ENCODE results near the gene COL8A1.

The COL8A1 gene

GRCh38 chr3:99699841-99700240 is 61.4 kb downstream of the COL8A1 start:
- H3K9ac ChIP-seq (ENCODE audit: low read depth, low read length), result no peak overlapping the region
- H3K4me1 ChIP-seq (ENCODE audit: control insufficient read depth, insufficient read depth, low read length), result no peaks in the 10 kb centered on the region
- no peaks in the 10 kb centered on the region for H3K36me3 ChIP-seq (ENCODE audit: control insufficient read depth, insufficient read depth, low read length)
- no peaks in the 10 kb centered on the region for H3K9me3 ChIP-seq (ENCODE audit: control insufficient read depth, insufficient read depth, low read length)
- H3K4me3 ChIP-seq (ENCODE audit: low read depth, low read length), result no peak overlapping the region
- no peaks in the 10 kb centered on the region for H3K27me3 ChIP-seq (ENCODE audit: control insufficient read depth, insufficient read depth, low read length)

GRCh38 chr3:99700631-99701268 is 62.4 kb downstream of the COL8A1 start:
- Histone ChIP-seq H3K27me3 (ENCODE audit: control insufficient read depth, insufficient read depth, low read length) (no peaks in the 10 kb centered on the region), H3K4me1 (ENCODE audit: control insufficient read depth, insufficient read depth, low read length) (no peaks in the 10 kb centered on the region), H3K9ac (ENCODE audit: low read depth, low read length) (no peak overlapping the region), H3K9me3 (ENCODE audit: control insufficient read depth, insufficient read depth, low read length) (no peaks in the 10 kb centered on the region), H3K36me3 (ENCODE audit: control insufficient read depth, insufficient read depth, low read length) (no peaks in the 10 kb centered on the region), H3K4me3 (ENCODE audit: low read depth, low read length) (no peak overlapping the region)

DNA sequence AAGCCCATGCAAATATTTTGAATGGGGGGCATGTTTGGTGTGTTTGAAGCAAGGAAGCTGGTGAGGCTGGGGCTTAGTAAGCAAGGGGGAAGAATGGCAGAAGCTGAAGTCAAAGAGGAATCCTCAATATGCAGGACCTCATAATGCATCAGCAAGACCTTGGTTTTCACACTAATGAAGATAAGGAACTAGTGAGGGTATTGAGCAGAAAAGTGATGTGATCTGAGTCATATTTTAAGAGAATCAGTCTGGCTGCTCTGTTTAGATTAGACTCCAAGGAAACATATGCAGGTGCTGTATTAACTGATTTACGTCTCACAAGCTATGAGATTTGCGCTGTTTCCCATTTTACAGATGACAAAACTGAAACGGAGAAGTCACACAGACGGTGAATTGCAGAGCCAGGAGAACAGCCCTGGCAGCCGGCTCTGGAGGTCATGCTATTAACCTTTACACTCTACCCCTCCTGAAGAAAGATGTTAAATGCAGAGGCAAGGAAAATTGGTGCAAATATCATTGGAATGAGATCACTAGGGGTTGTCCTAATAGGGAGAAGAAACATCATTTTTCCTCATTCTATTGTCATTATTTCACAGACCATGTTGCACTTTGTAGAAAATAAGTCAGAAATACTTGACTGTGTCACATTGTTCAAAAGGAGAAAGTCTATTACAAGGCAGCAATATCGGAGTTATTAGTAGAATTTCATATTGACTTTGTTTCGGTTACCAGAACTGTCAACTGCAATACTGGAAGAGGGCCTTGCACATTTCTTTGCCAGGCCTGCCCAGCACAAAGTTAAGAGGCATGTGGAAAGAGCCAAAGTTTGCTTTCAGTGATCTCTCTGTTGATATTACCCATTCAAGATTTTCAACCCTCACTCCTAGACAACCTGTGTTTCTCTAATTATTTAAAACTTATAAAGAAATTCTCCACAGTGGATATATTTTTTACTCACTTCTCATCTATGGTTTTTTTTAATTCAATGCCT is 64.9 kb downstream of the COL8A1 start:
- Histone ChIP-seq H3K4me3 (ENCODE audit: low read depth, low read length) (no peak overlapping the region), H3K9me3 (ENCODE audit: control insufficient read depth, insufficient read depth, low read length) (no peaks in the 10 kb centered on the region), H3K4me1 (ENCODE audit: control insufficient read depth, insufficient read depth, low read length) (no peaks in the 10 kb centered on the region), H3K27me3 (ENCODE audit: control insufficient read depth, insufficient read depth, low read length) (no peaks in the 10 kb centered on the region), H3K9ac (ENCODE audit: low read depth, low read length) (no peak overlapping the region), H3K36me3 (ENCODE audit: control insufficient read depth, insufficient read depth, low read length) (no peaks in the 10 kb centered on the region)

- Histone ChIP-seq H3K9me3 (ENCODE audit: control insufficient read depth, insufficient read depth, low read length) (no peaks in the 10 kb centered on the region), H3K9ac (ENCODE audit: low read depth, low read length) (no peak overlapping the region), H3K4me1 (ENCODE audit: control insufficient read depth, insufficient read depth, low read length) (no peaks in the 10 kb centered on the region), H3K27me3 (ENCODE audit: control insufficient read depth, insufficient read depth, low read length) (no peaks in the 10 kb centered on the region), H3K36me3 (ENCODE audit: control insufficient read depth, insufficient read depth, low read length) (no peaks in the 10 kb centered on the region), H3K4me3 (ENCODE audit: low read depth, low read length) (no peak overlapping the region)
Observed at GRCh38 chr3:99704417-99704816, 66.0 kb downstream of the COL8A1 start.

DNA sequence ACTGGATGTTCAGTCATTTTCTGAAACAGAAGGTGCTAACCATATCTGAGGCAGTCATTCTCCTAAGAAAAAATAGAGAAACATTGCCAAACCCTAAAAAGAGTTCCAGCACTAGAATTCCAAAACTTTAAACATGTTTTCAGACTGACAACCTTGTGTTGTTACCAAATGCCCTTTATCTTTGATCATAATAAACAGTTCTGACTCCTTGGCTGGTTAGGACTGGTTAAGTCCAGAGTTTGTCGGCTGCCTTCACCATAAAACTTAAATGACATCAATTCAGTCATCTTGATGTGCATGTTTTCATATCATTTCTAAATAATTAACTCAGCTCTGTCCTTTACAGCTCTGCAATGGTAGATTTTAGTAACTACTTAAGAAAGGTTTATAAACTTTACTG is 68.0 kb downstream of the COL8A1 start:
- Histone ChIP-seq H3K9me3 (ENCODE audit: control insufficient read depth, insufficient read depth, low read length) (no peaks in the 10 kb centered on the region), H3K36me3 (ENCODE audit: control insufficient read depth, insufficient read depth, low read length) (no peaks in the 10 kb centered on the region), H3K9ac (ENCODE audit: low read depth, low read length) (no peak overlapping the region), H3K4me3 (ENCODE audit: low read depth, low read length) (no peak overlapping the region), H3K27me3 (ENCODE audit: control insufficient read depth, insufficient read depth, low read length) (no peaks in the 10 kb centered on the region), H3K4me1 (ENCODE audit: control insufficient read depth, insufficient read depth, low read length) (no peaks in the 10 kb centered on the region)

DNA sequence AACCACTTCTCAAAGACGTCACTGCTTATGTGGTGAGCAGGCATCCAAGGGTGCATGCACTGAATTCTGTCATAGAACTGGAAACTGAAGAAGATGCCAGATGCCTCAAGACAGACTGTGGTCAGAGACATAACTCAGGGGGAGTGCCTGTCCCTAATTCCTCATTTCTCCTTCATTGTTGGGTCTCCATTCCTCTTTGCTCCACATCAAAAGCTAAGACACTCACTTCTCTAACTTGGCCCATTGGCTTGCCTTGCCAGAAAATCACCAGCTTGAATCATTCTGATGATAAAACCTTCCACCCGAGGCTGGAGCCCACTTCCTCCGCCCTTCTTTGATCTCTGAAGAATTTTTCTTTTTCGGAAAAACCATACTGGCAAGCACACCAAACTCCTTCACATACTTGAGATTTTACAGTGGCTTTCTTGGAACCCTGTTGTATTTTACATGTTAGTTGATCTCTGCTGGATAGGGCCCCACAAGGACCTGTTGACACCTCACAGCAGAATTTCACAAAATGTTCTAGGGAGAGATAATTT is 69.9 kb downstream of the COL8A1 start:
- H3K27me3 ChIP-seq (ENCODE audit: control insufficient read depth, insufficient read depth, low read length), result no peaks in the 10 kb centered on the region
- no peaks in the 10 kb centered on the region for H3K36me3 ChIP-seq (ENCODE audit: control insufficient read depth, insufficient read depth, low read length)
- H3K4me3 ChIP-seq (ENCODE audit: low read depth, low read length), result no peak overlapping the region
- H3K4me1 ChIP-seq (ENCODE audit: control insufficient read depth, insufficient read depth, low read length), result no peaks in the 10 kb centered on the region
- H3K9me3 ChIP-seq (ENCODE audit: control insufficient read depth, insufficient read depth, low read length), result no peaks in the 10 kb centered on the region
- H3K9ac ChIP-seq (ENCODE audit: low read depth, low read length), result no peak overlapping the region

- H3K27me3 ChIP-seq (ENCODE audit: control insufficient read depth, insufficient read depth, low read length), result no peaks in the 10 kb centered on the region
- H3K9me3 ChIP-seq (ENCODE audit: control insufficient read depth, insufficient read depth, low read length), result no peaks in the 10 kb centered on the region
- no peak overlapping the region for H3K4me3 ChIP-seq (ENCODE audit: low read depth, low read length)
- H3K36me3 ChIP-seq (ENCODE audit: control insufficient read depth, insufficient read depth, low read length), result no peaks in the 10 kb centered on the region
- no peaks in the 10 kb centered on the region for H3K4me1 ChIP-seq (ENCODE audit: control insufficient read depth, insufficient read depth, low read length)
- H3K9ac ChIP-seq (ENCODE audit: low read depth, low read length), result no peak overlapping the region
Observed at GRCh38 chr3:99709686-99710085, 71.3 kb downstream of the COL8A1 start.

GRCh38 chr3:99710094-99710493 is 71.7 kb downstream of the COL8A1 start:
- Histone ChIP-seq H3K36me3 (ENCODE audit: control insufficient read depth, insufficient read depth, low read length) (no peaks in the 10 kb centered on the region), H3K9ac (ENCODE audit: low read depth, low read length) (no peak overlapping the region), H3K4me3 (ENCODE audit: low read depth, low read length) (no peak overlapping the region), H3K9me3 (ENCODE audit: control insufficient read depth, insufficient read depth, low read length) (no peaks in the 10 kb centered on the region), H3K4me1 (ENCODE audit: control insufficient read depth, insufficient read depth, low read length) (no peaks in the 10 kb centered on the region), H3K27me3 (ENCODE audit: control insufficient read depth, insufficient read depth, low read length) (no peaks in the 10 kb centered on the region)

DNA sequence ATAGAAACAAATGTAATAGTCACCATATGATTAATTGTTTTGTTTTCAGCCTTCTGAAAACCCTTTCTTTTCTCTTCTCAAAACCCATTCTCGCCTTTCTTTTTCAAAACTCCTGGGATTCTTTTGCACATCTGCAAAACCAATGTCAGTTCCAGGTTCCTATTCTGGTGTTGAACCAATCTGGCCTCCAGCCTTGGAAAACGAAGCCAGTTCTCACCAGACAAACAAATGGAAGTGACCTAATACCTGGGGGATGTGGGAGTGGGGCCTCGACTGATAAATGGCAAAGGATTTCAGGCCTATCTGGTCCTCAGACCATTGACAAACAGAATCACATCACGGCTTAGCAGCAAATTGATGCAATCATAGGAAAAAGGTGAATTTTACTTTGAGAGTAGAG is 73.0 kb downstream of the COL8A1 start:
- H3K27me3 ChIP-seq (ENCODE audit: control insufficient read depth, insufficient read depth, low read length), result no peaks in the 10 kb centered on the region
- no peaks in the 10 kb centered on the region for H3K9me3 ChIP-seq (ENCODE audit: control insufficient read depth, insufficient read depth, low read length)
- no peaks in the 10 kb centered on the region for H3K36me3 ChIP-seq (ENCODE audit: control insufficient read depth, insufficient read depth, low read length)
- peaks cover 3% of the 10 kb centered on the region for H3K4me1 ChIP-seq (ENCODE audit: control insufficient read depth, insufficient read depth, low read length)
- no peak overlapping the region for H3K4me3 ChIP-seq (ENCODE audit: low read depth, low read length)
- no peak overlapping the region for H3K9ac ChIP-seq (ENCODE audit: low read depth, low read length)

- Histone ChIP-seq H3K4me1 (ENCODE audit: control insufficient read depth, insufficient read depth, low read length) (peaks cover 8% of the 10 kb centered on the region), H3K9me3 (ENCODE audit: control insufficient read depth, insufficient read depth, low read length) (no peaks in the 10 kb centered on the region), H3K36me3 (ENCODE audit: control insufficient read depth, insufficient read depth, low read length) (no peaks in the 10 kb centered on the region), H3K27me3 (ENCODE audit: control insufficient read depth, insufficient read depth, low read length) (no peaks in the 10 kb centered on the region), H3K9ac (ENCODE audit: low read depth, low read length) (no peak overlapping the region), H3K4me3 (ENCODE audit: low read depth, low read length) (no peak overlapping the region)
Observed at GRCh38 chr3:99712291-99712954, 74.0 kb downstream of the COL8A1 start.

- H3K9ac ChIP-seq (ENCODE audit: low read depth, low read length), result no peak overlapping the region
- H3K9me3 ChIP-seq (ENCODE audit: control insufficient read depth, insufficient read depth, low read length), result no peaks in the 10 kb centered on the region
- peaks cover 8% of the 10 kb centered on the region for H3K4me1 ChIP-seq (ENCODE audit: control insufficient read depth, insufficient read depth, low read length)
- H3K4me3 ChIP-seq (ENCODE audit: low read depth, low read length), result no peak overlapping the region
- no peaks in the 10 kb centered on the region for H3K27me3 ChIP-seq (ENCODE audit: control insufficient read depth, insufficient read depth, low read length)
- no peaks in the 10 kb centered on the region for H3K36me3 ChIP-seq (ENCODE audit: control insufficient read depth, insufficient read depth, low read length)
Observed at GRCh38 chr3:99713440-99713839, 75.0 kb downstream of the COL8A1 start.

Measured in iPS-15b (cell line).